EL (cell line): ENCODE data around the gene ARL2BP.
"Not testable (repeated sequence)": the region's sequence is repeated elsewhere in the genome, so short reads cannot be mapped to it uniquely, and the experiment has no call there.

Source experiments
- DNase-seq: peaks from one replicate; pipeline ENCODE4 v3.0.0-alpha.2; 2016

The ARL2BP gene

GRCh38 chr16:57244767-57245471, at the start of gene ARL2BP:
Gene ARL2BP, plus strand, starts transcription at chr16:57245259. Its CDS starts 109 bp downstream, at chr16:57245368.
- peak; percentile 98 for DNase-seq

GRCh38 chr16:57196286-57196685, 48.8 kb upstream of the ARL2BP start:
- DNase-seq = no peak

- DNase-seq = no peak
These were observed 48.3 kb upstream of the ARL2BP start for GRCh38 chr16:57196753-57197152.

GRCh38 chr16:57200321-57200720, 44.7 kb upstream of the ARL2BP start:
- DNase-seq = not testable (repeated sequence)

DNA sequence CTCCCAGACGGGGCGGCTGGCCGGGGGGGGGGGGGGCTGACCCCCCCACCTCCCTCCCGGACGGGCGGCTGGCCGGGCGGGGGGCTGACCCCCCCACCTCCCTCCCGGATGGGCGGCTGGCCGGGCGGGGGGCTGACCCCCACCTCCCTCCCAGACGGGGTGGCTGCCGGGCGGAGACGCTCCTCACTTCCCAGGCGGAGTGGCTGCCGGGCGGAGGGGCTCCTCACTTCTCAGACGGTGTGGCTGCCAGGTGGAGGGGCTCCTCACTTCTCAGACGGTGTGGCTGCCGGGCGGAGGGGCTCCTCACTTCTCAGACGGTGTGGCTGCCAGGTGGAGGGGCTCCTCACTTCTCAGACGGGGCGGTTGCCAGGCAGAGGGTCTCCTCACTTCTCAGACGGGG, 44.1 kb upstream of the ARL2BP start:
- DNase-seq = not testable (repeated sequence)

GRCh38 chr16:57202095-57202886, 42.8 kb upstream of the ARL2BP start:
- DNase-seq = no peak

DNA sequence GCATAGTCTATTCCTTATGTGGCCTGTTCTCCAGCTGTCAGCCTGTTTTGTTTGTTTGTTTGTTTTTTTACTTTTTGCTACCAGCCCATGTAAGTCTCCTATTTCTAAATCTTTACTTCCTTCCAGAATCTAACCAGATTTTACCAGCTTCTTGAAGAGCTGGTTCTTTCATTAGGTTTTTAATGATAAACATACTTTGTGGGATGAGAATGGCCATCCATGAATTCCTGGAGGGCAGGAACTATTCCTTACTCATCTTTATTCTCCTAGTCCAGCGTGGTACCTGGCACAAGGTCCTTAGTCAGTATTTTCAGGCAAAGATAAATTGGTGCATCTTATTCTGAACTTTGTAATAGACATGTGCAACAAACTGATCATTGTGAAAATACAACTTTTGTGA, 41.6 kb upstream of the ARL2BP start:
- DNase-seq = no peak

- DNase-seq = no peak
These were observed 40.4 kb upstream of the ARL2BP start for GRCh38 chr16:57204675-57205074.

DNA sequence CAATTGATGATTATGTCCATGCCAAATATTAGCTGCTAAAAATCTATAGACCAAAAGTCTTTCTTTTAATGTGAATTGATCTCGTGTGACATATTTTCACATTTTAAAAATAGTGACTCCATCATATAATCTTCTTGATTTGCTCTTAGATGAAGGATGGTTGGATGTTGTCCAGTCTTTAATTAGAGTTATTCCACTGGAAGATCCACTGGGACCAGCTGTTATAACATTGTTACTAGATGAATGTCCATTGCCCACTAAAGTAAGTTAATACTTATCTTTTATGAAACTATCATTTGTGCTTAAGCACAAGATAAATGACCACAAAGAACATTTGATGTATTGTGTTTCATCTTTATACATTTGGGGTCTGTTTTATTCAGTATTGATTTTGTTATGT, 36.1 kb upstream of the ARL2BP start:
- no peak for DNase-seq

GRCh38 chr16:57209780-57210179, 35.3 kb upstream of the ARL2BP start:
- DNase-seq = no peak

- no peak for DNase-seq
These were observed 31.6 kb upstream of the ARL2BP start for GRCh38 chr16:57213462-57213861.

DNA sequence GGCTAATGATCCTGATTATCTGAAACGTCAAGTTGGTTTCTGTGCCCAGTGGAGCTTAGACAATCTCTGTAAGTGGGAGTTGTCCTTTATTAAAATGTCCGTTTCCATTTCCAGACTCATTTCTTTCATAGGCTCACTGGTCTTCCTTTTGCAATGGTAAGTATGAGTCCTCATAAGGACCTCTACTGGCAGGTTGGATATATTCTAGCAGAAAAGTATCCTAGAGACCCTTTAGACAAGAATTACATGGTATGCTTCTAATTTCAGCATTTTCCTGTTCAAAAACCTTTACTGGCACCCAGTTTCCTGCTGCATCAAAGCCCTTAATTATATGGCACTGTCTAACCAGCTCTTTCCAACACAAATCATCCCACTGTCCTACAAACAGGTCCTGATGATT, 28.1 kb upstream of the ARL2BP start:
- no peak for DNase-seq

GRCh38 chr16:57223057-57223456, 22.0 kb upstream of the ARL2BP start:
- no peak for DNase-seq

DNA sequence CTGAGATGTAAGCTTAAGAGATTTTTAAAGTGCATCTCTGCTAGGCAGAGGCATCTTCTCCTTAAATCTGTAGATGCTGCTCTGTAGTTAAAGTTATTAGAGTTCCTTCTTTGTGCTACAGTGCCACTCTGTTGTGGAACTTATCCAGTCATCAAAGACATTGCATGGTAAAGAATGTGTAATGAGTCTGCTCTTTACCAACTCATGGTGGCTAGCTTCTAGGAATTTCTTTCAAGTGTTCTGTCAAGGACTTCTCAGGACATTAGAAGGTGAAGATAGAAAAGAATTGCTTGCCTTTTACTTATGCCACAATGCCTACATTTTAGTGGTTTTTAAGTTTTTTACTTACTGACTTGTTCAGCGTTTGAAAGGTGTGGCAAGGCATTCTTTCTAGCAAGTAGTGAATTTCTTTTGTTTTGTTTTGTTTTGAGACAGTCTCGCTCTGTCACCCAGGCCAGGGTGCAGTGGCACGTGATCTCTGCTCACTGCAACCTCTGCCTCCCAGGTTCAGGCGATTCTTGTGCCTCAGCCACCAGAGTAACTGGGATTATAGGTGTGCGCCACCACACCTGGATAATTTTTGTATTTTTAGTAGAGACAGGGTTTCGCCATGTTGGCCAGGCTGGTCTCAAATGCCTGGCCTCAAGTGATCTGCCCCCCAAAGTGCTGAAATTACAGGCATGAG, 20.3 kb upstream of the ARL2BP start:
- DNase-seq = no peak

- DNase-seq = no peak
These were observed 19.1 kb upstream of the ARL2BP start for GRCh38 chr16:57225978-57226377.

- DNase-seq = peak; percentile 24
These were observed 18.1 kb upstream of the ARL2BP start for GRCh38 chr16:57226701-57227621.

DNA sequence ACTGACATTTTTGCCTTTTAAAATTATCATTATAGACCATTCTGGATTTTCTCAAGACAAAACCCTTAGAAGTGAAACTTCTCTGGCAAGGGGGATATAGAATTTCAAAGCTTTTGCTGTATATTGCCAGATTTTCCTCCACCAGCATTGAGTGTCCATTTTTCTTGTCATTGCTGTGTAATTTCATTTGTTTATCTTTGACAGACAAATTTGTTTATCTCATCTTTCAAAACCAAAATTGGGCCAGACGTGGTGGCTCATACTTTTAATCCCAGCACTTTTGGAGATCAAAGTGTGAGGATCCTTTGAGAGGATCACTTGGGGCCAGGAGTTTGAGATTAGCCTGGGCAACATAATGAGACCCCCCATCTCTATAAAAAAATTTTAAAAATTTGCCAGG, 16.0 kb upstream of the ARL2BP start:
- DNase-seq = no peak

GRCh38 chr16:57231821-57232350, 13.2 kb upstream of the ARL2BP start:
- no peak for DNase-seq

GRCh38 chr16:57233944-57234706, 10.9 kb upstream of the ARL2BP start:
- DNase-seq = no peak

DNA sequence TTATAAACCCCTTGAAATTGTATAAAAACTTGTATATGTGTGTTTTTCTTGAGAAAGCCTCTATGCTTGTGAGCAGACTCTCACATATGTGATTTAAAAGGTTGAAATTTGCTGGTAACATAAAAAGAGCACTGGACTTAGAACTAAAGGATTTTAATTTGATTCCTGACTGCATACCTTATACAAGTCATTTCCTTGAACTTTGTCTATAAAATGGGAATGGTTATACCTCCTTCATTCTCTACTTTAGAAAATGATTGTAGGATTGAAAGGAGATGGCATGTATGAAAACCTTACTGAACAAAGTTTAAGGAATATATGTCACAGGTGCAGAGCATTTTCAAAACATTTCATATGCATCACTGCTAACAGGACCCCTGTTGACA, 10.4 kb upstream of the ARL2BP start:
- DNase-seq = no peak
